Activated CD8-positive, alpha-beta T cell treated with anti-CD3 and anti-CD28 coated beads, Interleukin-2, amount 10 ng/mL, durations not matched to agents 7 days and 5 days (primary cell): Measurements from ENCODE around the gene STX8. TPM values are rescaled to one million over a fixed set of nuclear protein-coding genes. Genes with fewer than 3 reads are reported as not detected.

ENCODE experiments used
- ATAC-seq: fragments of 150-1000 bp; cut with Tn5 transposase; one replicate; pipeline ENCODE4 v1.10.0; 2021; ENCODE audit warnings: moderate library complexity
- CTCF ChIA-PET: fragments of 350-600 bp; sonication (Branson Sonifier 250); formaldehyde crosslinking; loops from one replicate; lab custom pipeline; 2021; ENCODE audit warnings: antibody characterized with exemption; lab: Charles Lee
- POLR2A ChIA-PET: fragments of 350-600 bp; sonication (Branson Sonifier 250); formaldehyde crosslinking; loops from one replicate; lab custom pipeline; 2021; ENCODE audit warnings: antibody characterized with exemption; lab: Charles Lee
- DNase-seq: peaks from one replicate; pipeline ENCODE4 v3.0.0-alpha.2; 2020
- H3K27ac Mint-ChIP-seq: one replicate; pipeline ENCODE4 v1.8.0; 2021; ENCODE audit warnings: mild to moderate bottlenecking, mixed read lengths
- H3K27me3 Mint-ChIP-seq: one replicate; pipeline ENCODE4 v1.8.0; 2021; ENCODE audit warnings: low read depth, mixed read lengths
- H3K36me3 Mint-ChIP-seq: one replicate; pipeline ENCODE4 v1.8.0; 2021; ENCODE audit warnings: low read depth, mixed read lengths
- H3K4me1 Mint-ChIP-seq: one replicate; pipeline ENCODE4 v1.8.0; 2021; ENCODE audit warnings: low read depth, mixed read lengths
- H3K4me3 Mint-ChIP-seq: one replicate; pipeline ENCODE4 v1.8.0; 2021; ENCODE audit warnings: mild to moderate bottlenecking, mixed read lengths
- H3K9me3 Mint-ChIP-seq: one replicate; pipeline ENCODE4 v1.8.0; 2022; ENCODE audit warnings: mixed read lengths; ENCODE audit not compliant: insufficient read depth
- total RNA-seq, 2 experiments: library from RNA; stranded (reverse); gene quantifications; one replicate each; pipeline ENCODE4 v1.2.3, GENCODE V29; 2021

Gene STX8
- total RNA-seq, 2 experiments from 2014 or later: 71.0 to 78.5 TPM

GRCh38 chr17:9212376-9213302 lies 363.0 kb downstream of the STX8 start:
- ATAC-seq: no peak
- no peaks in the 10 kb centered on the region for H3K4me1 Mint-ChIP-seq
- DNase-seq: no peak
- no peak overlapping the region for H3K27ac Mint-ChIP-seq
- ChIA-PET CTCF (no interaction called here), POLR2A (no interaction called here)
- H3K36me3 Mint-ChIP-seq: peaks cover 5% of the 10 kb centered on the region
- peaks cover 17% of the 10 kb centered on the region for H3K9me3 Mint-ChIP-seq
- H3K27me3 Mint-ChIP-seq: peaks cover 3% of the 10 kb centered on the region
- H3K4me3 Mint-ChIP-seq: no peak overlapping the region

DNA sequence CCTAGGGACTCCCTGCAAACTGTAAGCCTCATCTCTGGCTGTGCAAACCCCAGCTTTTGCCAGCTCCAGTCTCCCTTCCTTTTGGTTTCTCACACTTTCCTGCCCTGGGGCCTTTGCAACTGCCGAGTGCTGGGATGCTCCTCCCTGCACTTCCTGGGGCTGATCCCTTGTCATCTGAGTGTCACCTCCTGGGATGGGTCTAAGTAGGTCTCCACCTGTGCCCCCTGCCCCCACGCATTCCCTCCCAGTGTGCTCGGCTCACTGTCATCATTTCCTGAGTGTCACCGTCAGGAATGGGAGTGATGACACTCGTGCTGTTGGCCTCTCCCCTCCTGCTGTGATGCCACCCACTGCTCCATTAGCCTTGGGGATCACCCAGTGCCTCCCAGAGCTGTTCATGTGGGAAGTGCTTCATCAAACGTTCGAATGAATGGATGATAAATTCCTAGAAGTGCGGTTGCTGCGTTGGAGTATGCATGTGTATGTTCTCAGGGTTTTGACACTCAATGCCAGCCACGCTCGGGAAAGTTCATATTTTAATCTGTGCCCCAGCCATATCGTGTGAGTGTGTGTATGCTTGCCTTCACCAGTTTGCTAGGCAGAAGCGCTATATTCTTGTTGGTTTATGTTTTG lies 364.4 kb downstream of the STX8 start:
- H3K27ac Mint-ChIP-seq: no peak overlapping the region
- ATAC-seq: no peak
- H3K4me3 Mint-ChIP-seq: no peak overlapping the region
- CTCF ChIA-PET: no interaction called here
- H3K9me3 Mint-ChIP-seq: peaks cover 9% of the 10 kb centered on the region
- peaks cover 5% of the 10 kb centered on the region for H3K36me3 Mint-ChIP-seq
- DNase-seq: no peak
- POLR2A ChIA-PET: no interaction called here
- peaks cover 3% of the 10 kb centered on the region for H3K27me3 Mint-ChIP-seq
- no peaks in the 10 kb centered on the region for H3K4me1 Mint-ChIP-seq

DNA sequence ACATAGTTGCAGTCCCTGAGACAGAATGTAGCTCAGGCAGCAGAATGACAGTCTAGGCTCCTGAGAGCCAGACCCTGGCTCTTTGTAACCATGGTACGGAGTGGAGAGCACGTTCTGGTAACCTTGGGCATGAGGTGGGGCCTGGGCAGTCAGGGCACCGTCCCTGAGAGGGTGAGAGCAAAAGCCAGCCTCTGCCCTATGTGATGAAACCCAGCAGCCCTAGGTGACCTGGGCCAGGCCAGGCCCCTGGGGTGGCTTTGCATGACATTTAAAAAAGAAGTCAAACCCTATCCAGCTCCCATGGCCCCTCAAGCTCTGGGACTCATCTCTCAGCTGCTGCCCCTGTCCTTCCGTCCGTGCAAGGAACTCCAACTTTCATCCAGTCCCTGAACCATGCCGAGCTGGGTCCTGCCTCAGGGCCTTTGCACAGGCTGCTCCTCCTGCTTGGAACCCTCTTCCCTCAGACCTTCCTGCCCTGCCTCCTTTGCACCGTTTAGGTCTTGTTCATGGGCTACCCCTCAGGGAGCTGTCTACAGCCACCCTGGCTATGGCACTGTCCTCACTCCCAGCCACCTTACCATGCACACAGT lies 365.7 kb downstream of the STX8 start:
- POLR2A ChIA-PET: no interaction called here
- no peak for DNase-seq
- Mint-ChIP-seq H3K27ac (no peak overlapping the region), H3K4me1 (peaks cover 2% of the 10 kb centered on the region), H3K36me3 (no peaks in the 10 kb centered on the region), H3K9me3 (no peaks in the 10 kb centered on the region), H3K4me3 (no peak overlapping the region), H3K27me3 (peaks cover 3% of the 10 kb centered on the region)
- ATAC-seq: no peak
- CTCF ChIA-PET: no interaction called here

DNA sequence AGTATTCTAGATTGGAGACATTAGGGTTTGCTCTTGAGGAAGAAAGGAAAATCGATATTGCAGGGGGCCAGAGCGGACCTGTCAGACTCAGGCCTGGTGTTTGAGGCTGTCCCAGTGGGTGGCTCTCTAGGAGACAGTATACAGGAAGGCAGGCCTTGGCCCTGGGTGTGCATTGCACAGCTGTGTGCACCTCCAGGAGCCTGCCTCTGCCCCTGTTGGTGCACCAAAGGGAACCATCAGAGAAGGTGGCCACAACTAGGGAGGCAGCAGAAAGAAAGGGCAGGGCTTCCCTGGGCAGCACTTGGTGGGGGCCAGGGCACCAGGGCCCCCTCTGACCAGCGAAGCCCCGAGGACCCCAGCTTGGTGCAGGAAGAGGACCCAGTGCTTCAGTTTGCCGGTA lies 366.3 kb downstream of the STX8 start:
- no peaks in the 10 kb centered on the region for H3K36me3 Mint-ChIP-seq

GRCh38 chr17:9208381-9209105 lies 367.1 kb downstream of the STX8 start:
- DNase-seq: no peak
- ATAC-seq: no peak
- Mint-ChIP-seq H3K36me3 (no peaks in the 10 kb centered on the region), H3K9me3 (no peaks in the 10 kb centered on the region), H3K27me3 (peaks cover 1% of the 10 kb centered on the region), H3K4me3 (no peak overlapping the region), H3K4me1 (peaks cover 9% of the 10 kb centered on the region), H3K27ac (no peak overlapping the region)
- ChIA-PET POLR2A (no interaction called here), CTCF (no interaction called here)

More for the DNA sequence above, 366.3 kb downstream of the STX8 start:
- Mint-ChIP-seq H3K4me1 (peaks cover 3% of the 10 kb centered on the region), H3K27me3 (peaks cover 3% of the 10 kb centered on the region), H3K27ac (no peak overlapping the region), H3K9me3 (no peaks in the 10 kb centered on the region), H3K4me3 (no peak overlapping the region)
- DNase-seq (no peak), ATAC-seq (no peak)
- POLR2A ChIA-PET: no interaction called here
- CTCF ChIA-PET: no interaction called here

DNA sequence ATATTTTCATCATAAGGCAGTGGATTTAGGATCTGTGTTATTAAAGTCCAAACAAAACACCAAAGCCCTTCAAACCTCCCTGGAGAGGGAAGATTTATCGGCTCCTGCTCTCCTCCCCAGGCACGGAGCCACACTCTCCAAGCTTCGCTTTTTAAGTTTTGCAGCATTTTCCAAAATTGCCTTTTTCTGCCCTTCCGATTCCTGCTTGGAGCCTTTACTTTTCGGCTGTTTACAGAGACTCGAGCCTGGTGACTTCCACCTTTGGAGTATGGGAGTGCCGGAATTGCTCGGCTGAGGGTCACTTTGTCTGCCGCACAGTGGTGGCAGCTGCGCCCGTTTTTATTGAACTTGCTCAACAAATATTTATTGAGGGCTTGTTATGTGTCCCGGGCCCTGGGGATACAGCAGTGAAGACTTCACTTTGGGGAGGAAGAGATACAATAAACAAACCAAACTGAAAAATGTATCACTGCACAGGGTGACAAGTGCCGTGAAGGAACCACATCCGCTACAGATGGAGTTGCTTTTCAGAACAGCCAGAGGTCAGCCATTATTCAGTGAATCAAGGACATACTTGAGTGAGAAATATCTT lies 368.8 kb downstream of the STX8 start:
- H3K27ac Mint-ChIP-seq: no peak overlapping the region
- POLR2A ChIA-PET: no interaction called here
- no peaks in the 10 kb centered on the region for H3K36me3 Mint-ChIP-seq
- H3K4me1 Mint-ChIP-seq: peaks cover 20% of the 10 kb centered on the region
- DNase-seq (no peak), ATAC-seq (no peak)
- H3K9me3 Mint-ChIP-seq: no peaks in the 10 kb centered on the region
- CTCF ChIA-PET: no interaction called here
- H3K4me3 Mint-ChIP-seq: no peak overlapping the region
- no peaks in the 10 kb centered on the region for H3K27me3 Mint-ChIP-seq

DNA sequence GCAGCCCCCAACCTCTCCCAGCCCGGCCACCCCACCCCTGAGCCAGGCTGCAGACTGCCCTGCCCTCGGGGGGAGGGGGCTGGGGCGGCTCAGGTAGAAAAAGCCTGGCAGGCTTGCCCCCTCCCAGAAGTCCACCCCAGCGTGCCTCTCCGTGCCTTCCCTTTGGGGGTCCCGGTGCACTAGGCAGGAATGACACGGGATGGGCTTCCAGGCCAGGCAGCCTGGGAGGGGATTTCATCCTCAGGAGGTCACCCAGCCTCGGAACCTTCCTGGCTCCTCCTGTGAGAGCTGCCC lies 369.3 kb downstream of the STX8 start:
- Mint-ChIP-seq H3K4me1 (peaks cover 22% of the 10 kb centered on the region), H3K36me3 (no peaks in the 10 kb centered on the region), H3K9me3 (no peaks in the 10 kb centered on the region), H3K4me3 (no peak overlapping the region), H3K27me3 (no peaks in the 10 kb centered on the region), H3K27ac (no peak overlapping the region)
- ChIA-PET CTCF (no interaction called here), POLR2A (no interaction called here)
- ATAC-seq (no peak), DNase-seq (no peak)

DNA sequence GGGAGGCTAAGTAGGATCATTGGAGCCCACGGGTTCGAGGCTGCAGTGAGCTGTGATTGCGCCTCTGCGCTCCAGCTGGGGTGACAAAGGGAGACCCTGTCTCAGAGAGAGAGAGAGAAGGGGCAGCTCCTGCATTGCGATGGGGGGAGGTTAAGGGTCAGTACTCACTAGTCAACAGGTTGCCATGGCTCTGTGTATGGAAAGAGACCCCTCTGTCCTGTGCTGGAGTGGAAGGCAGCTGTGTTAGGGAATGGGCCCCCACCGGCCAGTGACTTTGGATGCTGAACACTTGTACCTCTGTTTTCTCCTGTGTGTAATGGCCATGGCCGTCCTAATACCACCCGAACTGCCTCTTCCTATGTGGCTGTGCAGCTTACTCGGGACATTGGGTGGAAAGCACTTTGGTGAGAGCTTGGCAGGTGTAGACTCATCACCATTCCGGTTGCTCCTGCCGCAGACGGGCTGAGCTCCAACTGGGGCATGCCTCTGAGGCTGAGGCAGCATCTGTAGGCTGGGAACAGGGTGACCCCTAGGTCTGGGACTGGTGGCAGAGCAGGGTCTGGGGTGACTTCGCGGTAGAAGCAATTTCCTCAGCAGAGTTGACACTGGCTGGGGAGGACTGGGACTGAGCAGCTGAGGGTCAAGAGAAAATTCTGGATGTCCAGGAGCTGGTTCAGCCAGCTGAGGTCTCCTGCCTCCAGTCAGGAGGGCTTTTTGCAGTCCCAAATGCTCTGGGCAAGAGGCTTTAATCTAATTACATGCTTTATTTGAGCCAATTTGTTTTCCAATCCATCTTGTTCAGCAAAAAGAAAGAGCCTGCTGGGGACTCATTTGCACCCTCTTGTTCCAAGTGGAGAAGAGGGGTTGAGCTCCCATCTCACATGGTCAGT lies 369.9 kb downstream of the STX8 start:
- no peak for DNase-seq
- ChIA-PET CTCF (no interaction called here), POLR2A (no interaction called here)
- Mint-ChIP-seq H3K4me3 (no peak overlapping the region), H3K27ac (no peak overlapping the region), H3K36me3 (no peaks in the 10 kb centered on the region), H3K9me3 (no peaks in the 10 kb centered on the region), H3K4me1 (peaks cover 22% of the 10 kb centered on the region), H3K27me3 (peaks cover 2% of the 10 kb centered on the region)
- ATAC-seq: no peak

GRCh38 chr17:9204637-9205329 lies 370.8 kb downstream of the STX8 start:
- H3K4me3 Mint-ChIP-seq: no peak overlapping the region
- no peak for DNase-seq
- POLR2A ChIA-PET: no interaction called here
- no peaks in the 10 kb centered on the region for H3K9me3 Mint-ChIP-seq
- no peak for ATAC-seq
- H3K27me3 Mint-ChIP-seq: peaks cover 2% of the 10 kb centered on the region
- H3K36me3 Mint-ChIP-seq: no peaks in the 10 kb centered on the region
- no peak overlapping the region for H3K27ac Mint-ChIP-seq
- CTCF ChIA-PET: no interaction called here
- H3K4me1 Mint-ChIP-seq: peaks cover 22% of the 10 kb centered on the region

DNA sequence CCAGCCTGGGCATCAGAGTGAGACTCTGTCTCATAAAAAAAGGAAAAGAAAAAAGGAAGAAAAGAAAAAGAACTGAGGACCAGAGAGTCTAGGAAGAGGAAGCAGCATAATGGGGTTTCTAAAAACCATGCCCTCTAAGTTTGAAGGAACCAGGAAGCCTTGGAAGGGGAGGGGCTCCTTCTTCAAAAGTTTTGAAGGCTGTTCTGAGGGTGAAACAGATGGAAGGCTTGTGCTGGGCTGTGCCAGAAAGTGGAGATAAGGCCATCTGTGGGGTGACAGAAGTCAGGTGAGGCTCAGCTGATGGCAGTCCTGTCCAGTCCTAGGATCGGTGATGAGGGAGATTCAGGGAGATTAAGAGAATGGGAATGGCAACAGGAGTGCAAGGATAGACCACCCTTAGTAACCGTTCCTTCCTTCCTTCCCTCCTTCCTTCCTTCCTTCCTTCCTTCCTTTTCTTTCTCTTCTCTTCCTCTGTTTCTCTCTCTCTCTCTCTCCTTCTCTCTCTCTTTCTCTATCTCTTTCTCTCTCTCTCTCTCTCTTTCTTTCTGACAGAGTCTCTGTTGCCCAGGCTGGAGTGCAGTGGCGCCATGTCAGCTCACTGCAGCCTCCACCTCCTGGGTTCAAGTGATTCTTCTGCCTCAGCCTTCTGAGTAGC lies 371.7 kb downstream of the STX8 start:
- POLR2A ChIA-PET: no interaction called here
- H3K36me3 Mint-ChIP-seq: no peaks in the 10 kb centered on the region
- peaks cover 22% of the 10 kb centered on the region for H3K4me1 Mint-ChIP-seq
- ATAC-seq: no peak
- no peak for DNase-seq
- CTCF ChIA-PET: no interaction called here
- no peaks in the 10 kb centered on the region for H3K9me3 Mint-ChIP-seq
- peaks cover 2% of the 10 kb centered on the region for H3K27me3 Mint-ChIP-seq
- H3K4me3 Mint-ChIP-seq: no peak overlapping the region
- no peak overlapping the region for H3K27ac Mint-ChIP-seq
